TTC549 (cell line): ENCODE data around the gene BAZ2A.

Experiments
- FAIRE-seq: peaks from 2 replicates; lab custom pipeline; 2012; peaks lifted over from hg19 to GRCh38; lab: Jason Lieb, UNC

Gene BAZ2A

GRCh38 chr12:56634837-56635791 is 5.0 kb upstream of the BAZ2A start:
- no peak for FAIRE-seq

GRCh38 chr12:56634242-56634836 is 4.2 kb upstream of the BAZ2A start:
- FAIRE-seq, result no peak

DNA sequence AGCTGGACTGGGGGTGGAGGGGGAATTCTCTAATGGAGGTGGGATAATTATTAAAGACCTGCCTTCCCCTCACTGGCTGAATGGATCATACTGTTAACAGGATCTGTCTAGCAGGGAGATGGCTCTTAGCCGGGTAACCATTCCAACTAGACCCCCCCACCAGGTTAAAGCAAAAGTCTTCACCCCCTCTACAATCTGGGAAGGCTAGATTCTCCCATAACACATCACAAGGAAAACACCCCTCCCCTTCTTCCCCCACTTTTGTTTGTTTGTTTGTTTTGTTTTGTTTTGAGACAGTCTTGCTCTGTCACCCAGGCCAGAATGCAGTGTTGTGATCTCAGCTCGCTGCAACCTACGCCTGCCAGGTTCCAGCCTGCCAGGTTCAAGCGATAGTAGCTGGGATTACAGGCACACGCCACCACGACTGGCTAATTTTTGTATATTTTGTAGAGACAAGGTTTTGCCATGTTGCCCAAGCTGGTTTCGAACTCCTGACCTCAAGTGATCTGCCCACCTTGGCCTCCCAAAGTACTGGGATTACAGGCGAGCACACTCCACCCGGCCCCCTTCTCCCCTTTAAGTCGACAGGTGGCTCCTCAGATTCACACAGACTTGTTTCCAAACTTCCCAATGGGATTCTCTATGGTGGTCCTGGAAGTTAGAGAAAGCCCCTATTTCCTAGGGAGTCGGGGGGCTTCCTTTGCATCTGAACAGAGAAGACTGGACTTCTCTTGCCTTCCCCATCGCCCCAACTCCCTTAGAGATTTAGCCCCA is 3.5 kb upstream of the BAZ2A start:
- FAIRE-seq, result no peak

DNA sequence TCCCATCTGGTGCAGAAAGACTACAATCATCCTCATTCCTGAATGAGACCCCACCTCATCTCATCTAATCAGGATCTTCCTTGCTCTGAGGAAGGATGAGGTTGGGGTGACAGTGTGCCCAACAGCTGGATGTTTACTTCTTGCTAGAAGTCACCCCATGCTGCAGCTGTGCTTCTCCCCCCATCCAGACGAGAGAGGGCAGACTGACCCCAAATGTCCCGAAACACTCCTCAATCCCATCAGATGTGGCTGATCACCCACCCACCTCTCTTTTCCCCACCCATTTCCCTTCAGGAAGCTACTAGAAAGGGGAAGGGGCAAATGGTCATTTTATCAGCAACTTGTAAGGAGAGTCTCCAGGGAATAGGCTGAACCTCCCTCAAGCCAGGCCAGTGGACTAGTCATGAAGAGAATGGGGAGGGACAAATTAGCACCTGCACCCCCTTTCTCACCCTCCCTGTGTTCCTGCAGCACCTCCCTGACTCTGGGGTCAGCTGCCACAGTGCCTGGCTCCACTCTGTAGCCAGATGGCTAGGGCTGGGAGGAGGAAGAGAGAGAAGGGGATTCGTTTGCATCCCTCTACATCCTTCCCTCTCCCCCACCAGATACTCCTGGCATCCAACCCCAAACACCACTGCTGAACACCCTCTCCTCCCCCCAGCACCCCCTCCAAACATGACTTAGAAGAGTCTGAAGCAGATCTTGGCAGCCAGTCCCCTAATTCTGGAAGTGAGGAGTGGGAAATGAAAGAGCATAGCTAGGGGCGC is 2.8 kb upstream of the BAZ2A start:
- no peak for FAIRE-seq

DNA sequence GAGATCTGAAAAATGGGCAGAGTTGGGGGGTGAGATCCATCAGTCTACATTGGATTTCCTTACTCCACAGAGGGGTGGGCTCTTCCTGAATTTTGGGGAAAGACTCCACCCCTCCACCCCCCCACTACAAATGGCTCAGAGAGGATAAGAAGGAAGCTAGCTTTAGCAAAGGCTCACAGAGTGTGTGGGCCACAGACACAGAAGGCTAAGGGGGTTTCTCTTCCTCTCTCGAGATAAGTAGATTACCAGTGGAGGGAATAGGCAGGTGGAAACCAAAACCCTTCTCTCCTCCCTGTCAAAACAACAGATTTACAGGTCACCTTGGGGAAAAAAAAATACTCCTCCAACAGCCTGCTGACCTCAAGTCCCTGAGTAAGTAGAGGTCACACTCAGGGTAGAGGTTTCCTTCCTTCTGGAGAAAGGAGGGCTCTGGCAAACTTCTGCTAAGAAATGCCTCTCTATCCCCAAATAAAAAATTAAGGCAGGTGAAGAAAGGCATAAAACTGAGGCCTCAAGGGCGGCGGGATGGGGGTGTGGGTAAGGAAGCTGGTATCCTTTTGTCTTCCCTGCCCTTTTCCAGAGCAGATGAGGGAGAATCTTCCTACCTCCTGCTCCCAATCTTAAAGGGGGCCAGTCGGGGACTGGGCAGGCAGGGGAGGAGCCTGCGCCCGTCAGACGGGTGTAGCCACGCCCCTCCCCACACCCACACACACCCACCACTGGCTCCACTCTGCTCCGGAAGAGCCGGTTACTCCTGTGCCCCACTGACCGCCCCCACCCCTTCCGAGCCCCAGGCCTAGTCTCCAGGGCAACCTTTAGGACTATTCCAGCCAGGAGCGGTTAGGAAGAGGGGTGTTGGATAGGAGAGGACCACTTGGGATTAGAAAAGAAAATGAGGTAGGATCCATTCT is 1.9 kb upstream of the BAZ2A start:
- FAIRE-seq, result no peak

DNA sequence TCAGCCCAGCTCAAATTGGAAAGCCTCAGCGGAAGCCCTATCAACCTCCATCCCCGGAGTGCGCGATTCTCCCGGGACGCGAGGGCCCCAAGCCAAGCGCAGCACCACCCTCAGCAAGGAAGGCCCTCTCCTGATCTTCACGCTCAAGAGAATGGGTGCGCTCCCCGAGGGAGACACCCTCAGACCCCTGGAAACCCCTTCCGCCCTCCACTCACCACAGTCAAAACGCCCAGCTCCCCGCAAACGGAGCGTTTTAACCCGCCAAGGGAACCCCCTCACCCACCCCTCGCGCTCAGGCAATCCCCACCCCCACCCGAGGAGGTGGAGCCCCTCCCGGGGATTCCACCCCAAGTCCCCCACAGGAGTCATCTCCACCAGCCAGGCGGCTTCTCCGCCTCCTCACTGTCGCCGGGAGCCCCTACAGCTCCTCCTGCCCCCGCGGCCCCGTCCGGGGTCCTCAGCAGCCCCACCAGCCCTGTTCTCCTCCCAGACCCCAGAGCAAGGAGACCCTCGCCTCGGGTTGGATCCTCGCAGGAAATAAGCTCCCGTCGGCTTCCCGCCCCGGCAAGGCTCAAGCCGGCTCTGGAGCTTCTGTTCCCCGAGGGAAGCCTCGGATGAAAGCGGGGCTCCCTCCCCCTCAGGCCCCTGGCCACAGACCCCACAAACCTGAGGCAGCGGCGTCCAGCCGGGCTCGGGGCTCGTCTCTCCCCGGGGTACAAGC is 507 bp downstream of the BAZ2A start:
- FAIRE-seq, result no peak

- no peak for FAIRE-seq
Measured at GRCh38 chr12:56628671-56629458, 1.3 kb downstream of the BAZ2A start.

DNA sequence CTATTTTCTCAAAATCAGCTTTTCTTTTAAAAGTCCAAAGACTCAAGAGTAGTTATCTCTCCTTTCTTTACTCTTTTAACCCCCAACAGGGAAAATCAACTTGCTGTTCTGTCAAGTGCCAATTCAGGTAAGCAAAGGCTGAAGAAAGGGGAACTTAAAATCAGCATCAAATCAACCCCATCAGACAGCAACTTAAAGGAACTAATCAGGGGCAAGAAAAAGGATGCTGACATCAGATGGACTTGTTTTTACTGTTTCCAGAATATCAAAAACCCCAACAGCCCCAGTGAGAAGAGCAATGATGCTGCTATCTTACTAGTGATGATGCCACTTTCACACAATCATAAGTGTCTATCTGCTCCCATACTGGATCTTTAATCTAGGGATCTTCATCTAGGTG is 3.4 kb downstream of the BAZ2A start:
- no peak for FAIRE-seq

- FAIRE-seq, result no peak
Measured at GRCh38 chr12:56622535-56622934, 7.6 kb downstream of the BAZ2A start.

DNA sequence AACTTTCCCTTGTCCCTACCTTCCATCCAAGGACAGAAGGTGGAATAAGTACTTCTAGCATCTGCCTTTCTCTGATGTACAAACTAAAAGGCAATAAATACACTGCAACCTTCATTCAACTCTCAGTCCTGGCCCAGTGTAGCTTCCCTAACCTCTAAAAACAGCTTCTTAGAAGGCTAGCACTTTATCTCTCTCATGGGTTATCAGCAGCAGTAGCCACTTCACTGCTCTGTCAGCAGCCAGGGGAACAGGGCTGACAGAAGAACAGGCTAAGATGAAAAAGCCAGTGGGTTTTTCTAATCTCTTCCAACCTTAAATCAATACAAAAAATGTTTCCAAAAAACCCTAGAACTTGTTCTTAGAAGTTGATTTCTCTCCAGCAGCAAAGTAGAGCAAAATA is 13.2 kb downstream of the BAZ2A start:
- no peak for FAIRE-seq

- FAIRE-seq, result no peak
Measured at GRCh38 chr12:56616244-56616643, 13.9 kb downstream of the BAZ2A start.

GRCh38 chr12:56614627-56615026 is 15.5 kb downstream of the BAZ2A start:
- no peak for FAIRE-seq

- FAIRE-seq, result no peak
Measured at GRCh38 chr12:56604355-56604754, 25.8 kb downstream of the BAZ2A start.

GRCh38 chr12:56602239-56602638 is 27.9 kb downstream of the BAZ2A start:
- no peak for FAIRE-seq

GRCh38 chr12:56601503-56601902 is 28.6 kb downstream of the BAZ2A start:
- FAIRE-seq, result no peak

GRCh38 chr12:56600753-56601152 is 29.4 kb downstream of the BAZ2A start:
- no peak for FAIRE-seq

- no peak for FAIRE-seq
Measured at GRCh38 chr12:56599797-56600196, 30.3 kb downstream of the BAZ2A start.

- no peak for FAIRE-seq
Measured at GRCh38 chr12:56599041-56599440, 31.1 kb downstream of the BAZ2A start.

DNA sequence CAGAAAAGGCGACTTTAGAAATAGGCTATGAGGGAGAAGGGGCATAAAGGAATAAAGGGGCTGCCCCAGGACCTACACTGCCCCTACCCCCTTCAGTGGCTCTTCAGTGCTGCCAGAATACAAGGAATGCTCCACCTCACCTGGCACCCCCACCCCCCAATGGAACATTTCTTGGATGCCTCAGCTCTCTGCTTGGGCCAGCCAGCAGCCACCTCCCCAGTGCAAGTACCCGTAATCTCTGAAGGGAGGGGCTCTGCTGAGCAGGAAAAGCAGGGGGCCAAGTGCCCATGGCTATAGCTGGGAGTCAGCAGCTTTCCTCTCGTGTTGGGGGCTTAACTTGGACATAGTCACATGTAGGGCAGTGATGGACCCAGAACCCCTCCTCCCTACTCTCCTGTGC is 33.3 kb downstream of the BAZ2A start:
- FAIRE-seq, result no peak
